Measurements from ENCODE around the gene PPP3R1. TPM values are rescaled to one million over a fixed set of nuclear protein-coding genes. Genes with fewer than 3 reads are reported as not detected.

The PPP3R1 gene
- total and polyA plus RNA-seq, 2 of the 8 experiments (the other 6 are each of a cell fraction or from before 2014, with no cell fraction given) = 9.3 to 85.1 TPM

- H2AFZ ChIP-seq (ENCODE audit: low read length) = no peak overlapping the region
- peaks cover 53 to 100% of the 10 kb centered on the region in 2 experiments for H3K79me2 ChIP-seq (ENCODE audit: control insufficient read depth in 1 of 2, insufficient read depth in 2 of 2, low read length in 2 of 2)
- H2BK5ac ChIP-seq (ENCODE audit: low read depth, low read length) = no peak overlapping the region
- H3K56ac ChIP-seq (replicated peaks; ENCODE audit: insufficient read length, low read depth, low read length) = no peak overlapping the region
- no peak for FAIRE-seq
- H3K9me3 ChIP-seq (ENCODE audit: insufficient read depth in 2 of 2, low read depth in 1 of 2, low read length in 1 of 2) = no peaks in the 10 kb centered on the region
- WGBS, 2 experiments (ENCODE audit: extremely low coverage in 1 of 2, insufficient coverage in 1 of 2, insufficient read length in 1 of 2, insufficient replicate concordance in 2 of 2, low coverage in 1 of 2, low lambda C conversion rate in 2 of 2, missing lambda C conversion rate in 1 of 2) = 59% methylated on average over 4 of the region's 4 CpGs; no CpG with 5 or more reads in 1 of the 2 experiments
- POLR2A ChIA-PET (ENCODE audit: partially characterized antibody) = no interaction called here
- TF ChIP-seq TCF12 (IDR thresholded peaks at IDR 0.05; ENCODE audit: low read depth, low read length) (no peak), PHF8 (conservative IDR thresholded peaks at IDR 0.05; ENCODE audit: low read depth, low read length) (no peak), ATF2 (IDR thresholded peaks at IDR 0.05; ENCODE audit: low read length) (no peak), SP1 (IDR thresholded peaks at IDR 0.05; ENCODE audit: low read depth, low read length) (no peak), CHD2 (IDR thresholded peaks at IDR 0.05; ENCODE audit: low read length) (no peak), SUZ12 (IDR thresholded peaks at IDR 0.05; ENCODE audit: low read length) (no peak), CBX8 (IDR thresholded peaks at IDR 0.05; ENCODE audit: borderline replicate concordance, low read depth, low read length) (no peak), RAD21 (IDR thresholded peaks at IDR 0.05 in 1 of 2, conservative IDR thresholded peaks at IDR 0.05 in 1 of 2; ENCODE audit: low read depth in 2 of 2, low read length in 2 of 2) (no peak), BCL11A (IDR thresholded peaks at IDR 0.05; ENCODE audit: low read depth in 2 of 2, low read length in 2 of 2) (no peak)
- no peaks in the 10 kb centered on the region; the same call in 1 of the 2 replicates for H3K23me2 ChIP-seq (ENCODE audit: low read depth, low read length)
- no peak overlapping the region for H3K27ac ChIP-seq (ENCODE audit: low read depth, low read length)
- no peak overlapping the region for H3K23ac ChIP-seq (ENCODE audit: insufficient read length)
- H2BK120ac ChIP-seq (replicated peaks; ENCODE audit: low read depth, low read length) = no peak overlapping the region
- no peak for DNase-seq (ENCODE audit: low read depth in 1 of 2, low spot score in 2 of 2)
- no peak overlapping the region for H3K4ac ChIP-seq (replicated peaks; ENCODE audit: insufficient read length, low read depth, low read length)
- peak overlapping the region; percentile 19 to 25; a peak in 2 of 4 replicates for H3K4me2 ChIP-seq (ENCODE audit: insufficient read depth in 1 of 2, low read depth in 2 of 2, low read length in 2 of 2)
- no peaks in the 10 kb centered on the region; a peak in 2 of 8 replicates for H3K36me3 ChIP-seq (ENCODE audit: control insufficient read depth in 2 of 4, insufficient read depth in 4 of 4, low read length in 3 of 4)
- H2BK20ac ChIP-seq (ENCODE audit: low read length) = no peak overlapping the region
- H3K4me1 ChIP-seq (replicated peaks in 1 of 4; ENCODE audit: control insufficient read depth in 3 of 4, insufficient read depth in 4 of 4, low read length in 3 of 4) = peaks cover 0 to 17% (median 8%) of the 10 kb centered on the region in 4 experiments; a peak in 5 of 7 replicates
- CTCF ChIA-PET (ENCODE audit: partially characterized antibody) = interaction anchor here (0.7 to 1.5 kb wide), 6 partner anchors 10 to 52 kb away, joined by 3 to 6 read pairs (median 3); no protein-coding TSS in a partner anchor
- H2AK5ac ChIP-seq (ENCODE audit: low read depth, low read length) = no peak overlapping the region
- H3K18ac ChIP-seq (ENCODE audit: extremely low read depth, low read length) = no peak overlapping the region
- no peak overlapping the region for H3K9ac ChIP-seq (replicated peaks in 1 of 4; ENCODE audit: extremely low read depth in 1 of 4, low read depth in 3 of 4, low read length in 3 of 4)
- no peaks in the 10 kb centered on the region for H3K27me3 ChIP-seq (replicated peaks in 1 of 4; ENCODE audit: control insufficient read depth in 3 of 4, extremely low read depth in 1 of 4, insufficient read depth in 3 of 4, low read length in 3 of 4)
- H2BK12ac ChIP-seq (ENCODE audit: low read depth, low read length) = no peak overlapping the region
- H2BK15ac ChIP-seq (ENCODE audit: low read length) = no peak overlapping the region
- H3K4me3 ChIP-seq (ENCODE audit: extremely low read depth in 1 of 4, insufficient read depth in 2 of 4, low read depth in 3 of 4, low read length in 4 of 4) = no peak overlapping the region
- H4K5ac ChIP-seq (ENCODE audit: insufficient read length, low read depth, low read length) = no peak overlapping the region
- no peak overlapping the region for H4K8ac ChIP-seq (ENCODE audit: extremely low read depth, insufficient read depth, low read length)
- H3K14ac ChIP-seq (ENCODE audit: insufficient read length) = no peak overlapping the region
- no peak overlapping the region for H4K91ac ChIP-seq (replicated peaks; ENCODE audit: insufficient read length, low read length)
- H3K79me1 ChIP-seq (ENCODE audit: low read depth, low read length) = no peaks in the 10 kb centered on the region
- peaks cover 22 to 32% of the 10 kb centered on the region in 2 experiments for H4K20me1 ChIP-seq (replicated peaks in 1 of 2; ENCODE audit: control insufficient read depth in 1 of 2, insufficient read depth in 2 of 2, low read length in 2 of 2)
These were observed 14.3 kb downstream of the PPP3R1 start for GRCh38 chr2:68237976-68238580.

All from H1 (cell line).